Heart left ventricle (tissue), 16 donors: ENCODE results near the gene KRT40. TPM values are rescaled to one million over a fixed set of nuclear protein-coding genes. Genes with fewer than 3 reads are reported as not detected.

Experiments used
- ATAC-seq, 4 donors: fragments of 200-7000 bp; cut with Tn5 transposase; one replicate each; pipeline ENCODE4 v1.9.1; 2020 to 2022; ENCODE audit warnings: moderate library complexity in 4 of 4, mild to moderate bottlenecking in 3 of 4, moderate number of reproducible peaks in 1 of 4
- DNase-seq, 5 donors: peaks; one replicate each; pipeline ENCODE4 v3.0.0-alpha.2; 2020
- H3K27ac ChIP-seq, 12 donors: fragments of 200-600 bp; sonication (generic) in 4 of 12; one replicate each; pipeline versions ENCODE4 v1.5.0 to v1.8.0; 2016 to 2022; ENCODE audit warnings: mild to moderate bottlenecking in 2 of 12
- H3K27me3 ChIP-seq, 9 donors: fragments of 200-600 bp; sonication (generic) in 2 of 9; one replicate each; pipeline versions ENCODE4 v1.5.1 to v1.8.0; 2016 to 2022; ENCODE audit warnings: mild to moderate bottlenecking in 3 of 9
- H3K36me3 ChIP-seq, 9 donors: fragments of 200-600 bp; sonication (generic) in 2 of 9; one replicate each; pipeline versions ENCODE4 v1.5.0 to v1.8.0; 2018 to 2022; ENCODE audit warnings: mild to moderate bottlenecking in 2 of 9
- H3K4me1 ChIP-seq, 12 donors: fragments of 200-600 bp; sonication (generic) in 4 of 12; one replicate each; pipeline versions ENCODE4 v1.5.0 to v1.8.0; 2016 to 2022; ENCODE audit warnings: mild to moderate bottlenecking in 3 of 12
- H3K4me3 ChIP-seq, 12 donors: fragments of 200-600 bp; sonication (generic) in 4 of 12; one replicate each; pipeline versions ENCODE4 v1.5.0 to v1.8.0; 2017 to 2022; ENCODE audit warnings: mild to moderate bottlenecking in 9 of 12, moderate library complexity in 4 of 12
- H3K9me3 ChIP-seq, 12 donors: fragments of 200-600 bp; sonication (generic) in 4 of 12; one replicate each; pipeline versions ENCODE4 v1.5.0 to v1.8.0; 2016 to 2022; ENCODE audit warnings: mild to moderate bottlenecking in 1 of 12
- CTCF ChIP-seq, 12 donors: fragments of 200-600 bp; sonication (generic) in 4 of 12; IDR thresholded peaks; one replicate each; pipeline versions ENCODE4 v1.5.0 to v1.8.0; 2018 to 2022; ENCODE audit warnings: antibody characterized with exemption in 12 of 12, mild to moderate bottlenecking in 5 of 12
- POLR2A ChIP-seq, 2 donors: fragments of 450-650 bp; IDR thresholded peaks; one replicate each; pipeline ENCODE4 v1.6.1; 2017; ENCODE audit warnings: antibody characterized with exemption in 2 of 2, mild to moderate bottlenecking in 2 of 2, moderate library complexity in 2 of 2
- WGBS, 4 donors: extraction: QIAGEN DNeasy Blood & Tissue Kit in 2 of 4; methylation state at CpG; one replicate each; pipeline versions ENCODE4 v1.1.5 to v1.1.7; 2013 to 2018; 5-methylcytosine and 5-hydroxymethylcytosine counted together
- intact Hi-C, 10 donors: fragments of 100-400 bp; cut with DNase I; formaldehyde crosslinking; loops; one replicate each; pipeline versions ENCODE4 v1.11.1 to v1.14.2; 2022
- polyA plus RNA-seq, 2 donors: library from polyadenylated mRNA; stranded (reverse); fragments of 200-250 nt; gene quantifications; one replicate each; pipeline ENCODE4 v1.2.3, GENCODE V29; 2013
- total RNA-seq, 9 donors: library from RNA; depleted of rRNA in 2 of 9; stranded (reverse); fragments of >200 nt in 2 of 9; fragmentation: NEBNext Ultra II Directional in 3 of 9; extraction: Animal tissue kit (Norgen Biotek cat#: 25700) in 3 of 9; gene quantifications; one replicate each; pipeline versions ENCODE4 v1.1.0 to v1.2.4, GENCODE V29; 2016 to 2023
- donor health status: ischemic (EF 13 %, LVEDD 7.1; RV severe dilation, severe dysfunction).
- donor health status: healthy with polysubstance abuse.
- donor health status: DM: no; HTN: yes; CAD: no.
- donor health status: DM: no; HTN: no; CAD: no.
- donor health status: ischemic (EF 25% LVEDD 6.9; RV normal size, moderate dysfunction).
- donor health status: ischemic (EF 25% LVEDD 5.7; RV mildly dilated, moderate dysfunction).
- donor health status: healthy.
- donor health status: DM: yes; HTN: yes; CAD: no.
- donor health status: ischemic (EF 35%, LVEDD 5.7; RV mildly dilated, moderate dysfunction).
- donor health status: nonischemic (EF 11% LVEDD 7.7; RV severe dilation, severe dysfunction).
- donor health status: DM: yes; HTN: yes; CAD: no.
- donor health status: PGD.
- donor health status: ischemic (EF 29% LVEDD 5.4; RV normal size, mild dysfunction).
- donor health status: nonischemic (EF 23%, LVEDD 6.1; RV moderate dilation, normal function).

KRT40 gene
- total and polyA plus RNA-seq, 11 donors: not detected

GRCh38 chr17:40974366-40974765 is 9.8 kb downstream of the KRT40 start:
- 90 to 95% (median 91%) methylated on average over 3 of the region's 3 CpGs for WGBS, 4 donors
- no peak for ATAC-seq

GRCh38 chr17:40967582-40967981 is 16.5 kb downstream of the KRT40 start:
- Histone ChIP-seq H3K4me1 (no peaks in the 10 kb centered on the region), H3K27ac (no peak overlapping the region), H3K4me3 (no peak overlapping the region), H3K9me3 (peaks cover 0 to 3% (median 0%) of the 10 kb centered on the region in 12 donors), H3K36me3 (no peaks in the 10 kb centered on the region), H3K27me3 (peaks cover 0 to under 1% (median 0%) of the 10 kb centered on the region in 9 donors)
- intact Hi-C loops: no loop called here
- TF ChIP-seq POLR2A (IDR thresholded peaks at IDR 0.05) (no peak), CTCF (IDR thresholded peaks at IDR 0.05) (no peak)
- WGBS, 4 donors: 89 to 97% (median 90%) methylated on average over 1 of the region's 1 CpG
- ATAC-seq (no peak), DNase-seq (no peak)

More at GRCh38 chr17:40974366-40974765, 9.8 kb downstream of the KRT40 start:
- intact Hi-C loops: no loop called here
- Histone ChIP-seq H3K36me3 (no peaks in the 10 kb centered on the region), H3K9me3 (no peaks in the 10 kb centered on the region), H3K27me3 (peaks cover 0 to 24% (median 3%) of the 10 kb centered on the region in 9 donors), H3K27ac (no peak overlapping the region), H3K4me1 (no peaks in the 10 kb centered on the region), H3K4me3 (no peak overlapping the region)
- TF ChIP-seq POLR2A (IDR thresholded peaks at IDR 0.05) (no peak), CTCF (IDR thresholded peaks at IDR 0.05) (no peak)
- no peak for DNase-seq

GRCh38 chr17:40966848-40967247 is 17.3 kb downstream of the KRT40 start, which contains the start of gene KRT39:
Gene KRT39 (minus strand): TSS chr17:40966948. CDS start chr17:40966856, 92 bp downstream.
- DNase-seq: no peak
- Histone ChIP-seq H3K27ac (no peak within 1 kb of the TSS), H3K36me3 (no peaks in the 10 kb centered on the region), H3K9me3 (peaks cover 0 to 3% (median 0%) of the 10 kb centered on the region in 12 donors), H3K27me3 (no peaks in the 10 kb centered on the region), H3K4me1 (no peaks in the 10 kb centered on the region), H3K4me3 (no peak within 1 kb of the TSS)
- TF ChIP-seq POLR2A (IDR thresholded peaks at IDR 0.05) (no peak), CTCF (IDR thresholded peaks at IDR 0.05) (no peak)
- ATAC-seq: no peak
- WGBS, 4 donors: 50 to 64% (median 56%) methylated on average over 1 of the region's 1 CpG
- intact Hi-C loops: no loop called here

GRCh38 chr17:40963838-40964237 is 20.3 kb downstream of the KRT40 start:
- Histone ChIP-seq H3K27ac (no peak overlapping the region), H3K36me3 (no peaks in the 10 kb centered on the region), H3K4me3 (no peak overlapping the region), H3K27me3 (peaks cover 0 to 6% (median 0%) of the 10 kb centered on the region in 9 donors), H3K4me1 (no peaks in the 10 kb centered on the region), H3K9me3 (peaks cover 0 to 3% (median 0%) of the 10 kb centered on the region in 12 donors)
- no peak for TF ChIP-seq POLR2A (IDR thresholded peaks at IDR 0.05)
- TF ChIP-seq CTCF (IDR thresholded peaks at IDR 0.05): peak; percentile 20 to 67 (median 48)
- intact Hi-C loops: loop anchor here in 1 of 10 donors (5.0 kb wide), 1 partner anchor 48 kb away; no protein-coding TSS in a partner anchor
- DNase-seq (no peak), ATAC-seq (no peak)
- WGBS, 4 donors: 37 to 62% (median 47%) methylated on average over 1 of the region's 1 CpG
